Mesenchymal stem cell (in vitro differentiated cells and primary cell): ENCODE measurements around the gene PCSK1N.

Experiments
- DNase-seq: peaks from one replicate; pipeline ENCODE4 v3.0.0-alpha.2; 2013
- H2AFZ ChIP-seq: one replicate; pipeline ENCODE4 v1.6.1; 2013; ENCODE audit warnings: low read depth, mild to moderate bottlenecking, control low read depth, inconsistent platforms, low read length, moderate library complexity
- H2AK5ac ChIP-seq: 2 replicates; pipeline ENCODE4 v1.6.1; 2013; ENCODE audit warnings: low read length, moderate library complexity, mild to moderate bottlenecking, inconsistent platforms; ENCODE audit not compliant: severe bottlenecking
- H2BK120ac ChIP-seq: one replicate; pipeline ENCODE4 v1.6.1; 2013; ENCODE audit warnings: low read depth, mild to moderate bottlenecking, inconsistent platforms, low read length, moderate library complexity
- H2BK12ac ChIP-seq, 2 experiments: one replicate each; pipeline ENCODE4 v1.6.1; 2013; ENCODE audit warnings: inconsistent platforms in 2 of 2, low read length in 2 of 2, mild to moderate bottlenecking in 2 of 2, moderate library complexity in 2 of 2, control low read depth in 1 of 2
- H2BK15ac ChIP-seq: one replicate; pipeline ENCODE4 v1.6.1; 2013; ENCODE audit warnings: mild to moderate bottlenecking, low read depth, inconsistent platforms; ENCODE audit not compliant: poor library complexity, severe bottlenecking
- H2BK5ac ChIP-seq: 2 replicates; pipeline ENCODE4 v1.6.1; 2013; ENCODE audit warnings: low read depth, mild to moderate bottlenecking, low read length, control low read depth, inconsistent platforms; ENCODE audit not compliant: poor library complexity, severe bottlenecking
- H3K14ac ChIP-seq, 2 experiments: one replicate each; pipeline ENCODE4 v1.6.1; 2013; ENCODE audit warnings: inconsistent platforms in 2 of 2, low read length in 2 of 2, control low read depth in 1 of 2, mild to moderate bottlenecking in 1 of 2, moderate library complexity in 1 of 2
- H3K18ac ChIP-seq, 2 experiments: one replicate each; pipeline ENCODE4 v1.6.1; 2013; ENCODE audit warnings: inconsistent platforms in 2 of 2, low read length in 2 of 2, control low read depth in 1 of 2, low read depth in 1 of 2, mild to moderate bottlenecking in 1 of 2
- H3K23ac ChIP-seq, 2 experiments: one replicate each; pipeline ENCODE4 v1.6.1; 2013; ENCODE audit warnings: inconsistent platforms in 2 of 2, low read length in 2 of 2, mild to moderate bottlenecking in 2 of 2, moderate library complexity in 2 of 2, control low read depth in 1 of 2
- H3K27ac ChIP-seq: 2 replicates; pipeline ENCODE4 v1.5.1; 2013; ENCODE audit warnings: mild to moderate bottlenecking, moderate library complexity, low read length, control low read depth, inconsistent platforms; ENCODE audit not compliant: poor library complexity, severe bottlenecking
- H3K27me3 ChIP-seq, 2 experiments: 2 replicates each; pipeline versions ENCODE4 v1.6.1 to v1.7.0; 2013; ENCODE audit warnings: low read length in 2 of 2, mild to moderate bottlenecking in 2 of 2, moderate library complexity in 2 of 2, control low read depth in 1 of 2, inconsistent platforms in 1 of 2; ENCODE audit not compliant: control insufficient read depth in 1 of 2, insufficient read depth in 1 of 2
- H3K36me3 ChIP-seq, 2 experiments: 2 replicates each; pipeline versions ENCODE4 v1.6.1 to v1.7.0; 2013; ENCODE audit warnings: low read length in 2 of 2, control low read depth in 1 of 2, inconsistent platforms in 1 of 2, low read depth in 1 of 2, mild to moderate bottlenecking in 1 of 2; ENCODE audit not compliant: insufficient read depth in 2 of 2, control insufficient read depth in 1 of 2
- H3K4ac ChIP-seq, 2 experiments: one replicate each; pipeline ENCODE4 v1.6.1; 2013; ENCODE audit warnings: inconsistent platforms in 2 of 2, low read length in 2 of 2, mild to moderate bottlenecking in 2 of 2, moderate library complexity in 2 of 2, control low read depth in 1 of 2, low read depth in 1 of 2
- H3K4me1 ChIP-seq: 2 replicates; pipeline ENCODE4 v1.6.1; 2013; ENCODE audit warnings: low read depth, low read length, control low read depth; ENCODE audit not compliant: control insufficient read depth, insufficient read depth
- H3K4me2 ChIP-seq: 2 replicates; pipeline ENCODE4 v1.6.1; 2013; ENCODE audit warnings: low read length, mild to moderate bottlenecking, inconsistent platforms; ENCODE audit not compliant: poor library complexity, severe bottlenecking
- H3K4me3 ChIP-seq, 2 experiments: 2 replicates each; pipeline versions ENCODE4 v1.5.1 to v1.7.0; 2013; ENCODE audit warnings: low read length in 2 of 2, mild to moderate bottlenecking in 2 of 2, control low read depth in 1 of 2, low read depth in 1 of 2; ENCODE audit not compliant: insufficient read depth in 1 of 2
- H3K79me1 ChIP-seq: replicated peaks from 2 replicates; pipeline ENCODE4 v1.6.1; 2013; ENCODE audit warnings: mild to moderate bottlenecking, control low read depth, low read length, inconsistent platforms; ENCODE audit not compliant: poor library complexity, severe bottlenecking
- H3K9ac ChIP-seq: 2 replicates; pipeline ENCODE4 v1.7.0; 2013; ENCODE audit warnings: mild to moderate bottlenecking, low read length, moderate library complexity
- H3K9me3 ChIP-seq: 2 replicates; pipeline ENCODE4 v1.7.0; 2013; ENCODE audit warnings: mild to moderate bottlenecking, low read length; ENCODE audit not compliant: control insufficient read depth
- H4K8ac ChIP-seq: one replicate; pipeline ENCODE4 v1.6.1; 2013; ENCODE audit warnings: inconsistent platforms, mild to moderate bottlenecking, low read length, moderate library complexity
- H4K91ac ChIP-seq: one replicate; pipeline ENCODE4 v1.6.1; 2013; ENCODE audit warnings: mild to moderate bottlenecking, low read length, inconsistent platforms
- WGBS: methylation state at CpG from one replicate; pipeline ENCODE4 v1.1.7; 2013; ENCODE audit warnings: mixed read lengths; 5-methylcytosine and 5-hydroxymethylcytosine counted together

PCSK1N gene

GRCh38 chrX:48789366-48790220 is 45.8 kb downstream of the PCSK1N start:
- no peak overlapping the region for H4K91ac ChIP-seq
- H4K8ac ChIP-seq, result no peak overlapping the region
- no peak overlapping the region for H3K4me2 ChIP-seq
- H2BK12ac ChIP-seq, result no peak overlapping the region
- H2AK5ac ChIP-seq, result no peak overlapping the region
- no peak overlapping the region for H3K23ac ChIP-seq
- H3K9me3 ChIP-seq, result no peaks in the 10 kb centered on the region
- H2BK15ac ChIP-seq, result no peak overlapping the region
- no peak overlapping the region for H2AFZ ChIP-seq
- no peak overlapping the region for H2BK120ac ChIP-seq
- H3K14ac ChIP-seq, result no peak overlapping the region
- no peak overlapping the region for H3K18ac ChIP-seq
- H3K27me3 ChIP-seq, result peaks cover 8 to 75% of the 10 kb centered on the region in 2 experiments
- H3K4me1 ChIP-seq, result peaks cover 1% of the 10 kb centered on the region
- H3K79me1 ChIP-seq, result no peaks in the 10 kb centered on the region
- H3K4ac ChIP-seq, result no peak overlapping the region
- no peak overlapping the region for H2BK5ac ChIP-seq
- no peak overlapping the region for H3K9ac ChIP-seq
- no peak overlapping the region for H3K4me3 ChIP-seq
- WGBS, result 74% methylated on average over 5 of the region's 7 CpGs
- no peaks in the 10 kb centered on the region for H3K36me3 ChIP-seq
- no peak for DNase-seq
- no peak overlapping the region for H3K27ac ChIP-seq

DNA sequence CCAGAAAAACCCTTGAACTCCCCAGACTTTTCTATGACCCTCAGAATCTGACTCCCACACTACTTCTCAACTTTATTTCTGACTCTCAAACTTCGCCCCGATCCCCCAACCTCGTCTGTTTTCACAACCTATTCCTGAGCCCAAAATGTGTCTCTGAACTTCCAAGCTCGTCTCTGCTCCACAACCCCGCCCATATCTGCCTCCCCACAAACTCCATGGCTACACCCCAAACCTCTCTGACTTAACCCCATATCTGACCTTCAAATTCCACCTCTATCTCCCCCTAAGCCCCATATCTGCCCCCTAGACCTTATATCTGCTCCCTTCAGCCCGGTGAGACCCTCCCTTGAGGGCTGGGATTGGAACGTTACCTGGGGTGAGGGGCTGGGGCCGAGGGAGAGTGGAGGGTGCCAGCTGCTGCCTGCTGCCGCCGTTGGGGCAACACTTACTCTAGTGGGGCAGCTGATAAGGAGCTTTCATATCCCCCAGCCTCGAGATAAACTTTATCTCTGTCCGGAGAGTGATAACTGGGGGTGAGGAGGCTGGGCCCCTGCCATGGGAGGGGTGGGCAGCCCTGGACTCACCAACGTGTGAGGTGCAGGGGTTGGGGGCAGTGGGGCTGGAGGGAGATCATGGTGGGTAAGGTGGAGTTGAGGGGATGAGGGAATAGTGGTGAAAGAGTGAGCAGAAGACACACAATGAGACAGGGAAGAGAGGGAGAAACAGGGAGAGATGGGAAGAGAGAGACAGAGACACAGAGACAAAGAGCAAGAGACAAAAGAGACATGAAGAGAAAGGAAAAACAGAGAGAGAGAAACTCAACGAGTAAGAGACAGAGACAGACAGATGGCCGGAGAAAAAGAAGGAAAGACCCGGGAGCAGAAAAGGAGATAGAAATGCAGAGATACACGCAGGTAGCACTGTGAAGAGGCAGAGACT is 47.6 kb downstream of the PCSK1N start:
- H3K4me3 ChIP-seq, result no peak overlapping the region
- H2BK15ac ChIP-seq, result no peak overlapping the region
- H4K91ac ChIP-seq, result no peak overlapping the region
- H2BK5ac ChIP-seq, result no peak overlapping the region
- H4K8ac ChIP-seq, result no peak overlapping the region
- H2AK5ac ChIP-seq, result no peak overlapping the region
- H3K9me3 ChIP-seq, result no peaks in the 10 kb centered on the region
- no peak overlapping the region for H2AFZ ChIP-seq
- no peak overlapping the region for H3K4ac ChIP-seq
- DNase-seq, result no peak
- no peak overlapping the region for H2BK12ac ChIP-seq
- H3K4me2 ChIP-seq, result no peak overlapping the region
- H2BK120ac ChIP-seq, result no peak overlapping the region
- no peaks in the 10 kb centered on the region for H3K4me1 ChIP-seq
- H3K79me1 ChIP-seq, result no peaks in the 10 kb centered on the region
- H3K27me3 ChIP-seq, result peaks cover 8 to 71% of the 10 kb centered on the region in 2 experiments
- WGBS, result 76% methylated on average over 17 of the region's 17 CpGs
- H3K18ac ChIP-seq, result no peak overlapping the region
- H3K27ac ChIP-seq, result no peak overlapping the region
- H3K9ac ChIP-seq, result no peak overlapping the region
- H3K14ac ChIP-seq, result no peak overlapping the region
- no peak overlapping the region for H3K23ac ChIP-seq
- no peaks in the 10 kb centered on the region for H3K36me3 ChIP-seq

- Histone ChIP-seq H2AFZ (no peak overlapping the region), H4K91ac (no peak overlapping the region), H3K18ac (no peak overlapping the region), H2AK5ac (no peak overlapping the region), H2BK15ac (no peak overlapping the region), H3K14ac (no peak overlapping the region), H3K4ac (no peak overlapping the region), H3K4me2 (no peak overlapping the region), H3K23ac (no peak overlapping the region), H2BK120ac (no peak overlapping the region), H3K9me3 (no peaks in the 10 kb centered on the region), H3K27me3 (peaks cover 8 to 67% of the 10 kb centered on the region in 2 experiments), H3K27ac (no peak overlapping the region), H2BK12ac (no peak overlapping the region), H4K8ac (no peak overlapping the region), H3K4me3 (no peak overlapping the region), H3K9ac (no peak overlapping the region), H3K36me3 (no peaks in the 10 kb centered on the region), H3K79me1 (no peaks in the 10 kb centered on the region), H2BK5ac (no peak overlapping the region), H3K4me1 (no peaks in the 10 kb centered on the region)
- 74% methylated on average over 6 of the region's 6 CpGs for WGBS
- DNase-seq, result no peak
Observed at GRCh38 chrX:48786825-48787504, 48.4 kb downstream of the PCSK1N start.
